CD1c-positive myeloid dendritic cell (primary cell): ENCODE results near the gene MBD6.
"Not testable (repeated sequence)": the region's sequence is repeated elsewhere in the genome, so short reads cannot be mapped to it uniquely, and the experiment has no call there.

Experiments used
- DNase-seq: peaks from one replicate; pipeline ENCODE4 v3.0.0-alpha.2; 2016; ENCODE audit errors: extremely low spot score

MBD6 gene

GRCh38 chr12:57489157-57489641 lies 33.4 kb upstream of the MBD6 start:
- no peak for DNase-seq

GRCh38 chr12:57490126-57490525 lies 32.5 kb upstream of the MBD6 start:
- DNase-seq: no peak

- DNase-seq: no peak
Measured at GRCh38 chr12:57491393-57492280, 31.0 kb upstream of the MBD6 start.

GRCh38 chr12:57495051-57495701 lies 27.4 kb upstream of the MBD6 start:
- not testable (repeated sequence) for DNase-seq

- DNase-seq: no peak
Measured at GRCh38 chr12:57496822-57497221, 25.8 kb upstream of the MBD6 start.

- DNase-seq: no peak
Measured at GRCh38 chr12:57497223-57498131, 25.1 kb upstream of the MBD6 start.

GRCh38 chr12:57498132-57498502 lies 24.5 kb upstream of the MBD6 start:
- no peak for DNase-seq

- no peak for DNase-seq
Measured at GRCh38 chr12:57498571-57498970, 24.1 kb upstream of the MBD6 start.

- no peak for DNase-seq
Measured at GRCh38 chr12:57500213-57500612, 22.4 kb upstream of the MBD6 start.

GRCh38 chr12:57502311-57502969 lies 20.2 kb upstream of the MBD6 start:
- not testable (repeated sequence) for DNase-seq

GRCh38 chr12:57506541-57506940 lies 16.1 kb upstream of the MBD6 start:
- DNase-seq: not testable (repeated sequence)

GRCh38 chr12:57507796-57508195 lies 14.8 kb upstream of the MBD6 start:
- not testable (repeated sequence) for DNase-seq

- no peak for DNase-seq
Measured at GRCh38 chr12:57511161-57511560, 11.5 kb upstream of the MBD6 start.

GRCh38 chr12:57511588-57512325 lies 10.9 kb upstream of the MBD6 start:
- DNase-seq: no peak

GRCh38 chr12:57512665-57513064 lies 10.0 kb upstream of the MBD6 start:
- no peak for DNase-seq

GRCh38 chr12:57513266-57513665 lies 9.4 kb upstream of the MBD6 start:
- DNase-seq: no peak

GRCh38 chr12:57513677-57514076 lies 8.9 kb upstream of the MBD6 start:
- DNase-seq: not testable (repeated sequence)

- DNase-seq: not testable (repeated sequence)
Measured at GRCh38 chr12:57514246-57514645, 8.4 kb upstream of the MBD6 start.

- DNase-seq: no peak
Measured at GRCh38 chr12:57514720-57515407, 7.8 kb upstream of the MBD6 start.

- DNase-seq: no peak
Measured at GRCh38 chr12:57515408-57515933, 7.2 kb upstream of the MBD6 start.
